Activated CD4-positive, alpha-beta T cell treated with anti-CD3 and anti-CD28 coated beads, Interleukin-2, amount 10 ng/mL, durations not matched to agents 7 days and 5 days (primary cell): Measurements from ENCODE around the gene C20orf144. TPM values are rescaled to one million over a fixed set of nuclear protein-coding genes. Genes with fewer than 3 reads are reported as not detected.
A peak's percentile ranks its signal among the peaks of the same experiment; 100 is the strongest.
"Not testable (repeated sequence)": the region's sequence is repeated elsewhere in the genome, so short reads cannot be mapped to it uniquely, and the experiment has no call there.

Experiments used
- CTCF ChIA-PET: fragments of 350-600 bp; sonication (Branson Sonifier 250); formaldehyde crosslinking; loops from one replicate; lab custom pipeline; 2021; ENCODE audit warnings: antibody characterized with exemption; lab: Charles Lee
- POLR2A ChIA-PET: fragments of 350-600 bp; sonication (Branson Sonifier 250); formaldehyde crosslinking; loops from one replicate; lab custom pipeline; 2021; ENCODE audit warnings: antibody characterized with exemption; lab: Charles Lee
- DNase-seq: peaks from one replicate; pipeline ENCODE4 v3.0.0-alpha.2; 2020
- H3K27ac Mint-ChIP-seq: one replicate; pipeline ENCODE4 v1.8.0; 2021; ENCODE audit warnings: mild to moderate bottlenecking, moderate library complexity, mixed read lengths
- H3K27me3 Mint-ChIP-seq: one replicate; pipeline ENCODE4 v1.8.0; 2021; ENCODE audit warnings: mixed read lengths
- H3K36me3 Mint-ChIP-seq: one replicate; pipeline ENCODE4 v1.8.0; 2021; ENCODE audit warnings: low read depth, mixed read lengths
- H3K4me1 Mint-ChIP-seq: one replicate; pipeline ENCODE4 v1.8.0; 2021; ENCODE audit warnings: mixed read lengths
- H3K4me3 Mint-ChIP-seq: one replicate; pipeline ENCODE4 v1.8.0; 2021; ENCODE audit warnings: mild to moderate bottlenecking, moderate library complexity, mixed read lengths
- H3K9me3 Mint-ChIP-seq: one replicate; pipeline ENCODE4 v1.8.0; 2021; ENCODE audit warnings: mixed read lengths
- total RNA-seq, 2 experiments: library from RNA; stranded (reverse); gene quantifications; one replicate each; pipeline ENCODE4 v1.2.3, GENCODE V29; 2021

C20orf144 gene
- total RNA-seq, 2 experiments from 2014 or later = 0.15 to 0.25 TPM

DNA sequence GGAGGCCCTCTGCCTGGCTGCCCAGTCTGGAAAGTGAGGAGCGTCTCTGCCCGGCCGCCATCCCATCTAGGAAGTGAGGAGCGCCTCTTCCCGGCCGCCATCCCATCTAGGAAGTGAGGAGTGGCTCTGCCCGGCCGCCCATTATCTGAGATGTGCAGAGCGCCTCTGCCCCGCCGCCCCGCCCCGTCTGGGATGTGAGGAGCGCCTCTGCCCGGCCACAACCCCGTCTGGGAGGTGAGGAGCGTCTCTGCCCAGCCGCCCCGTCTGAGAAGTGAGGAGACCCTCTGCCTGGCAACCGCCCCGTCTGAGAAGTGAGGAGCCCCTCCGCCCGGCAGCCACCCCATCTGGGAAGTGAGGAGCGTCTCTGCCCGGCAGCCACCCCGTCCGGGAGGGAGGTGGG is 36.8 kb downstream of the C20orf144 start:
- H3K4me3 Mint-ChIP-seq, POLR2A ChIA-PET: not testable (repeated sequence)

DNA sequence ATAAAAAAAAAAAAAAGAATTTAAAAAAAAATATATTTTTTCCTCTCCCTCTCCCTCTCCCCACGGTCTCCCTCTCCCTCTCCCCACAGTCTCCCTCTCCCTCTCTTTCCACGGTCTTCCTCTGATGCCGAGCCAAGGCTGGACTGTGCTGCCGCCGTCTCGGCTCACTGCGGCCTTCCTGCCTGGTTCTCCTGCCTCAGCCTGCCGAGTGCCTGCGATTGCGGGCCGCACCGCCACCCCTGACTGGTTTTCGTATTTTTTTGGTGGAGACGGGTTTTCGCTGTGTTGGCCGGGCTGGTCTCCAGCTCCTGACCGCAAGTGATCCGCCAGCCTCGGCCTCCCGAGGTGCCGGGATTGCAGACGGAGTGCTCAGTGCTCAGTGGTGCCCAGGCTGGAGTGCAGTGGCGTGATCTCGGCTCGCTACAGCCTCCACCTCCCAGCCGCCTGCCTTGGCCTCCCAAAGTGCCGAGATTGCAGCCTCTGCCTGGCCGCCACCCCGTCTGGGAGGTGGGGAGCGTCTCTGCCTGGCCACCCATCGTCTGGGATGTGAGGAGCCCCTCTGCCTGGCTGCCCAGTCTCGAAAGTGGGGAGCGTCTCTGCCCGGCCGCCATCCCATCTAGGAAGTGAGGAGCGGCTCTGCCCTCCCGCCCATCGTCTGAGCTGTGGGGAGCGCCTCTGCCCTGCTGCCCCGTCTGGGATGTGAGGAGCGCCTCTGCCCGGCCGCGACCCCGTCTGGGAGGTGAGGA is 38.7 kb downstream of the C20orf144 start:
- CTCF ChIA-PET, H3K4me1 Mint-ChIP-seq, H3K27me3 Mint-ChIP-seq, DNase-seq, H3K4me3 Mint-ChIP-seq, POLR2A ChIA-PET, H3K9me3 Mint-ChIP-seq, H3K27ac Mint-ChIP-seq: not testable (repeated sequence)
- H3K36me3 Mint-ChIP-seq = peaks cover 11% of the 10 kb centered on the region

More for the DNA sequence above, 36.8 kb downstream of the C20orf144 start:
- H3K27me3 Mint-ChIP-seq, CTCF ChIA-PET, H3K4me1 Mint-ChIP-seq, H3K9me3 Mint-ChIP-seq, H3K27ac Mint-ChIP-seq, DNase-seq: not testable (repeated sequence)
- H3K36me3 Mint-ChIP-seq = peaks cover 11% of the 10 kb centered on the region

DNA sequence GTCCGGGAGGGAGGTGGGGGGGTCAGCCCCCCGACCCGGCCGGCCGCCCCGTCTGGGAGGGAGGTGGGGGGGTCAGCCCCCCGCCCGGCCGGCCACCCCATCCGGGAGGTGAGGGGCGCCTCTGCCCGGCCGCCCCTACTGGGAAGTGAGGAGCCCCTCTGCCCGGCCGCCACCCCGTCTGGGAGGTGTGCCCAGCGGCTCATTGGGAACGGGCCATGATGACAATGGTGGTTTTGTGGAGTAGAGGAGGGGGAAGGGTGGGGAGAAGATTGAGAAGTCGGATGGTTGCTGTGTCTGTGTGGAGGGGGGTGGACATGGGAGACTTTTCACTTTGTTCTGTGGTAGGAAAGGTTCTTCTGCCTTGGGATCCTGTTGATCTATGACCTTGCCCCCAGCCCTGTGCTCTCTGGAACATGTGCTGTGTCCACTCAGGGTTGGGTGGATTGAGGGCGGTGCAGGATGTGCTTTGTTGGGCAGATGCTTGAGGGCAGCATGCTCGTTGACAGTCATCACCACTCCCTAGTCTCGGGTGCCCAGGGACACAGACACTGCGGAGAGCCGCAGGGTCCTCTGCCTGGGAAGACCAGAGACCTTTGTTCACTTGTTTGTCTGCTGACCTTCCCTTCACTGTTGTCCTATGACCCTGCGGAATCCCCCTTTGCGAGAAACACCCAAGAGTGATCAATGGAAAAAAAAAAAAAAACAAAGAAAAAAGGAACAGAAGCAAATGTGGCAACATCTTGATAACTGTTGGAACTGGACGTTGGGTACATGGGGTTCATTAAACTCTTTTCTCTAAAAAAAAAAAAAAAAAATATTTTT is 39.7 kb downstream of the C20orf144 start:
- ChIA-PET POLR2A (no interaction called here), CTCF (interaction anchor here (0.6 to 1.0 kb wide), 2 partner anchors 19 to 34 kb away, joined by 3 to 6 read pairs; no protein-coding TSS in a partner anchor)
- Mint-ChIP-seq H3K27ac (no peak overlapping the region), H3K36me3 (peaks cover 11% of the 10 kb centered on the region), H3K4me1 (no peaks in the 10 kb centered on the region), H3K27me3 (no peaks in the 10 kb centered on the region), H3K9me3 (peaks cover 3% of the 10 kb centered on the region), H3K4me3 (no peak overlapping the region)
- DNase-seq = no peak

DNA sequence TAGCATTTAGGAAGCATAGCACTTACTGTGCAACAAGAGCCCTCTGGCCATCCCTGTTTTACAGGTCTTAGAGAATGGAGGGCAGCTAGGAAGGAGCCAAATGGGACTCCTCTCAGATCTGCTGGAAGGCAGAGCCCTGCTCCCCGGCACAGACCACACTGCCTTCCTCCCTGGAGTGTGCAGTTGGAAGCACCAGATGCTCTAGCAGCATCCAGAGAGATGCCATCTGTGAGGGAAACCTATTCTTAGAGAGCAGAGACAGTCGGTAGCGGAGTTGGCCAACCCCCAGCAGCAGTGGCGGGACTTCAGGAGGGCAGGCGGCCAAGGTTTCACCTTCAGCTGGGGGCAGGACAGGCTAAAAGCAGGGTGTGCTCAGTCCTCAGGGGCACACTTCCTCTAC is 40.7 kb downstream of the C20orf144 start:
- H3K9me3 Mint-ChIP-seq = peaks cover 3% of the 10 kb centered on the region
- no peaks in the 10 kb centered on the region for H3K27me3 Mint-ChIP-seq
- no peak overlapping the region for H3K27ac Mint-ChIP-seq
- H3K36me3 Mint-ChIP-seq = peaks cover 19% of the 10 kb centered on the region
- POLR2A ChIA-PET = no interaction called here
- no peaks in the 10 kb centered on the region for H3K4me1 Mint-ChIP-seq
- no peak for DNase-seq
- no peak overlapping the region for H3K4me3 Mint-ChIP-seq
- CTCF ChIA-PET = interaction anchor here (0.6 to 1.0 kb wide), 2 partner anchors 18 to 33 kb away, joined by 3 to 6 read pairs; no protein-coding TSS in a partner anchor

DNA sequence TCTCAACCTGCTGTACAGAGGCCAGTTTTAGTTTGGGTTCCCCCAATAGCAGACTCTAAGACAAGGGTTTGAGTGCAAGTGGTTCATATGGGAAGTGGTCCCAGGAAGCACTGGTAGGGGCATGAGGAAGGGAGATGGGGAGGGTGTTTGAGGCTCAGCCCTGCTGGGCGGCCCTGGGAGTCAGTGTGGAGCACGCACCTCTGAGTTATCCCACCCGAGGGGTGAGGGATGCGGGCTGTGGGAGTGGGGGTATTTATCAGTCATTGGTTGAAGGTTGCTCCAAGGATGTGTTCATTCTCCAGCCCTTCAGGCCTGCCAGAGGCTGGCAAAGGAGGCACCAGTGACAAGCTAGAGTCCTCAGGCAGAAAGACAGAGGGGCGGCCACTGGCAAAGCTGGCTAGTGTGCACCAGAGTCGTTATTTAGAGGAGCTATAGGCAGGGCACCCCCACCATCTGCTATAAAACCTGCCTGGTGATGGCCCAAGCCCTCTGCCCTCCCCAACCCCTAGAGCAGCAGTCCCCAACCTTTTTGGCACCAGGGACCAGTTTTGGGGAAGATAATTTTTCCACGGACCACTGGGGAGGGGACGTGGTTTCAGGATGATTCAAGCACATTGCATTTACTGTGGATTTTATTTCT is 41.5 kb downstream of the C20orf144 start:
- Mint-ChIP-seq H3K9me3 (no peaks in the 10 kb centered on the region), H3K27ac (no peak overlapping the region), H3K4me1 (no peaks in the 10 kb centered on the region), H3K4me3 (no peak overlapping the region), H3K36me3 (peaks cover 16% of the 10 kb centered on the region), H3K27me3 (no peaks in the 10 kb centered on the region)
- no peak for DNase-seq
- ChIA-PET POLR2A (no interaction called here), CTCF (interaction anchor here (1.5 to 2.4 kb wide), 2 partner anchors 16 to 18 kb away, joined by 4 to 10 read pairs; partner anchors contain the start of gene PXMP4)

DNA sequence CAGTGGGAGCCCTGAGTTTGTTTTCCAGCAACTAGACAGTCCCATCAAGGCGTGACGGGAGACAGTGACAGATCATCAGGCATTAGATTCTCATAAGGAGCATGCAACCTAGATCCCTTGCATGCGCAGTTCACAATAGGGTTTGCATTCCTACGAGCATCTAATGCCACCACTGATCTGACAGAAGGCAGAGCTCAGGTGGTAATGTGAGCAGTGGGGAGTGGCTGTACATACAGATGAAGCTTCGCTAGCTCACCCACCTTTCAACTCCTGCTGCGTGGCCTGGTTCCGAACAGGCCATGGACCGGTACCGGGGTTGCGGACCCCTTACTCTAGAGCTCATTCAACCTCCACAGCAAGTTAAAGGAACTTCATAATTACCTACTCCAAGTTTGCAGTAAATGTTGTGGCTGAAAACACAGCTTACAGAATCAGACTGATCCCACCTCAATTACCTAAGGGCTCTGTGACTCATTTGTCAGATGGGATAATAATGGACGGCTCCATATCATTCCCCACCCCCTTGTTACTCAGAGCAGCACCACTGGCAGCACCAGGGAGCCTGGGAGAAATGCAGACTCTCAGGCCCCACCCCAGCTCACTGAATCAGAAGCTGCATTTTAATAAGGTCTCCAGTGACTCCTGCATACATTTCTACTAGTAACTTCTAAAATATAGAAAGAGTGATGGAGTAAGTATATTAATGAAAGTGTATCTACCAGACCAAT is 42.2 kb downstream of the C20orf144 start:
- POLR2A ChIA-PET = no interaction called here
- Mint-ChIP-seq H3K36me3 (peaks cover 16% of the 10 kb centered on the region), H3K4me1 (peaks cover 3% of the 10 kb centered on the region), H3K27ac (no peak overlapping the region), H3K27me3 (no peaks in the 10 kb centered on the region), H3K9me3 (no peaks in the 10 kb centered on the region), H3K4me3 (no peak overlapping the region)
- no peak for DNase-seq
- CTCF ChIA-PET = interaction anchor here (1.5 to 2.4 kb wide), 2 partner anchors 15 to 19 kb away, joined by 4 to 10 read pairs; partner anchors contain the start of gene PXMP4

DNA sequence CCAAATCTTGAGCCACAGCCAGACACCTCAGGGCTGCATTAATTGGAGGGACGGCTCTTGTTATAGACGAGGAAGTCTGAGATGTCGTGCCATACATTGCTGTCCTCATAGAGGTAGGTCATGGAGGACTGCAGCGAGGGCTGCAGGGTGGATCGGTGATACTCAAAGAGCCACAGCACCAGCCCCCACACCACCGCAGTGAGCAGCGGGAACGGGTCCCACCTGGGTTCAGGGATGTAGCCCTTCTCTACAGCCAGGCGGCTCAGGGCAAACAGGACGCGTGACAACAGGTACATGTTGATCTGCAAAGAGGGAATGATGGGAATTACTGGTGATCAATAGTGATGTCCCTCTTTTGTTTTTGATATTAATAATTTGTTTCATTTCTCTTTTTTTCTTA is 45.5 kb downstream of the C20orf144 start:
- ChIA-PET POLR2A (no interaction called here), CTCF (no interaction called here)
- DNase-seq = no peak
- Mint-ChIP-seq H3K9me3 (no peaks in the 10 kb centered on the region), H3K4me3 (no peak overlapping the region), H3K4me1 (peaks cover 20% of the 10 kb centered on the region), H3K27me3 (no peaks in the 10 kb centered on the region), H3K36me3 (peaks cover 32% of the 10 kb centered on the region), H3K27ac (no peak overlapping the region)

DNA sequence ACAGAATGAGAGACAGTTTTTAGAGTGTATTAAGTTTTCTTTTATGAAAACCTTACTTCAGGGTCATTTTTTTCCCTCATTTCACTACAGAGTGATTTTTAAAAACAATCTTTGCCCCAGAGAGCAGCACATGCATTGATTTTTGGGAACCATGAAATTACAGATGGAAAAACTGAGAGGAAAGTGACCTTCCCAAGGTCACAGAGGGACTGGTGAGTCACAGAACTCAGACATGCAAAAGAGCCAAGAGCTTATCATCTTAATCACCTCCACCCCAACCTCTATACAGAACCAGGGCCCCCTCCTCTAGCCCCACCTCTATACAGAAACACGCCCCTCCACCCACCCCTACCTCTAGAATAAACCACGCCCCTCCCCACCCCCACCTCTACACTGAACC is 47.3 kb downstream of the C20orf144 start:
- POLR2A ChIA-PET = no interaction called here
- H3K27me3 Mint-ChIP-seq = no peaks in the 10 kb centered on the region
- no peak for DNase-seq
- H3K27ac Mint-ChIP-seq = no peak overlapping the region
- CTCF ChIA-PET = interaction anchor here (0.6 kb wide), 1 partner anchor 266 kb away, joined by 3 read pairs; the partner anchor contains the start of gene SNTA1
- H3K9me3 Mint-ChIP-seq = no peaks in the 10 kb centered on the region
- peaks cover 20% of the 10 kb centered on the region for H3K4me1 Mint-ChIP-seq
- H3K36me3 Mint-ChIP-seq = peaks cover 39% of the 10 kb centered on the region
- H3K4me3 Mint-ChIP-seq = no peak overlapping the region

DNA sequence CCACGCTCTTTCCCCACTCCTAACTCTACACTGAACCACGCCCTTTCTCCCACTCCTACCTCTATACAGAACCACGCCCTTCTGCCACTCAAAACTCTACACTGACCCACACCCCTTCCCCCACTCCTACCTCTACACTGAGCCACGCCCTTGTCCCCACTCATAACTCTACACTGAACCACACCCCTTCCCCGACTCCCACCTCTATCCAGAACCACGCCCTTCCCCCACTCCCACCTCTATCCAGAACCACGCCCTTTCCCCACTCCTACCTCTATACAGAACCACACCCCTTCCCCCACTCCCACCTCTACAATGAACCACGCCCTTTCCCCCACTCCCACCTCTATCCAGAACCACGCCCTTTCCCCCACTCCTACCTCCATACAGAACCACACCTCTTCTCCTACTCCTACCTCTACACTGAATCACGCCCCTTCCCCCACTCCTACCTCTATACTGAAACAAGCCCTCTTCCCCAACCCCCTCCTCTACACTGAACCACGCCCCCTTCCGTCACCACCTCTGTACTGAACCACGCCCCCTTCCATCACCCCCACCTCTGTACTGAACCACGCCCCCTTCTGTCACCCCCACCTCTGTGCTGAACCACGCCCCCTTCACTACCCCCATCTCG is 47.9 kb downstream of the C20orf144 start:
- H3K27me3 Mint-ChIP-seq = no peaks in the 10 kb centered on the region
- H3K4me3 Mint-ChIP-seq = no peak overlapping the region
- peaks cover 20% of the 10 kb centered on the region for H3K4me1 Mint-ChIP-seq
- peaks cover 39% of the 10 kb centered on the region for H3K36me3 Mint-ChIP-seq
- ChIA-PET POLR2A (no interaction called here), CTCF (no interaction called here)
- DNase-seq = no peak
- H3K9me3 Mint-ChIP-seq = no peaks in the 10 kb centered on the region
- H3K27ac Mint-ChIP-seq = no peak overlapping the region

DNA sequence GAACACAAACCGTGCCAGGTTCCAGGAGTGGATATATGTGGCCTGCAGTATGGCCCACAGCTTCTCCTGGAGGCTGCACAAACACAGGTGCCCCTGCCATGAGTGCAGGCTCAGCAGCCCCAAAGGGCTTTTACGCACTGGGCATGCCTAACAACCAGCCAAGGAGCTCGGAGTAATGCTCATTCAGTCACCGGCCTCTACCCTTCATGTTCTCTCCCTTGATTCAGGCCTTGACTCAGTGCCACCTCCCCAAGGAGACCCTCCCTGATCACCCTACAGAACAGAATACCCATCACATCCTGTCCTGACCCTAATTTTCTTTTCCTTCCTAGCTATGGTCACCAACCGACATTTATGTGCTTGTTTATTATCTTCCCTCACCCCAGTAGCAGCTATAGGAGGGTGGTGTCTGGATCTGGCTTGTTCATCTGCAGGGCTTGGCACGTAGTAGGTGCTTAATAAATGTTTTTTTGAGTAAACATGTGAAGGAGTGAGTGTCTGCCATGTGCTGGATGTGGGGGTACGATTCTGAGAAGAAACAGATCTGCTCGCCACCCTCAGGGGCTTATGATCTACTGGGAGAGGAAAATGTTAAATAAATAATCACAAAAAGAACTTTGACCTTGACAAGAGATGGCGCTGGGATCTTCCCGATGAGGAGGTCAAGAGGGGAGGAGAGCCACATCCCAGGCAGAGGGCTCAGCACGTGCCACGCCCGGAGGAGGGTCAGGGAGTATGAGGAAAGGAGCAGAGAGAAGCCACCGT is 48.7 kb downstream of the C20orf144 start:
- peaks cover 20% of the 10 kb centered on the region for H3K4me1 Mint-ChIP-seq
- no peaks in the 10 kb centered on the region for H3K27me3 Mint-ChIP-seq
- ChIA-PET POLR2A (no interaction called here), CTCF (no interaction called here)
- peak overlapping the region; percentile 7 for H3K27ac Mint-ChIP-seq
- H3K36me3 Mint-ChIP-seq = peaks cover 42% of the 10 kb centered on the region
- H3K4me3 Mint-ChIP-seq = no peak overlapping the region
- no peaks in the 10 kb centered on the region for H3K9me3 Mint-ChIP-seq
- no peak for DNase-seq

DNA sequence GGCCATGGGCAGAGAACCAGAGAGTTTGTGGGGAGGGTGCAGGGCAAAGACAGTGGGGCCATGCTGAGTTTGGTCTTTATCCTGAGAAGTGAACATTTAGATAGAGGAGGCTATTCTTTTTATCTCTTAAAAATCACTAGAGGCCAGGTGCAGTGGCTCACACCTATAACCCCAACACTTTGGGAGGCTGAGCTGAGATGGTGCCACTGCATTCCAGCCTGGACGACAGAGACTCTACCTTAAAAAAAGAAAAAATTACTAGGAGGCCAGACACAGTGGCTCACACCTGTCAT is 49.3 kb downstream of the C20orf144 start:
- peaks cover 47% of the 10 kb centered on the region for H3K36me3 Mint-ChIP-seq
- peaks cover 23% of the 10 kb centered on the region for H3K4me1 Mint-ChIP-seq
- no peaks in the 10 kb centered on the region for H3K9me3 Mint-ChIP-seq
- no peak overlapping the region for H3K27ac Mint-ChIP-seq
- no peak overlapping the region for H3K4me3 Mint-ChIP-seq
- no peak for DNase-seq
- ChIA-PET POLR2A (no interaction called here), CTCF (no interaction called here)
- no peaks in the 10 kb centered on the region for H3K27me3 Mint-ChIP-seq
